HG02970 (cell line): Measurements from ENCODE around the gene SURF1.
"Not testable (repeated sequence)": the region's sequence is repeated elsewhere in the genome, so short reads cannot be mapped to it uniquely, and the experiment has no call there.

Experiments used
- ATAC-seq: cut with Tn5 transposase; IDR thresholded peaks from one replicate; pipeline ENCODE4 v1.9.1; 2021; ENCODE audit warnings: mild to moderate bottlenecking, moderate library complexity, moderate number of reproducible peaks; ENCODE audit not compliant: unreplicated experiment, low FRiP score

Gene SURF1

DNA sequence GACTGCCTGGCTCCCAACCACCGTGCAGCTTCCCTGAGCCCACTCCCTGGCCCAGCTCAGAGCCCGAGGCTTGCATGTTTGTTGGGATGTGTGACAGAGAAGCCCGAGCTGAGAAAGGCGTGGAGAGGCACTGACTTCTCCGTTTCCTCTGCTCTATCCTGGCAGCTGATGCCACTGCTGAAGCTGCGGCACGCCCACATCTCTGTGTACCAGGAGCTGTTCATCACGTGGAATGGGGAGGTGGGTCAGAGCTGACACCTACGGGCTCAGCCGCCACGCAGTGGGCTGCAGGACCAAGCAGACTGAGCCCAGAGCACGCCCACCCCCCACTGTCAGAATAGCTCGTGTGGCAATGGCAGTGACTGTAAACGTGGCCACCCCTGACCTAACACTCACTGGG is 29.2 kb upstream of the SURF1 start:
- ATAC-seq = no peak

DNA sequence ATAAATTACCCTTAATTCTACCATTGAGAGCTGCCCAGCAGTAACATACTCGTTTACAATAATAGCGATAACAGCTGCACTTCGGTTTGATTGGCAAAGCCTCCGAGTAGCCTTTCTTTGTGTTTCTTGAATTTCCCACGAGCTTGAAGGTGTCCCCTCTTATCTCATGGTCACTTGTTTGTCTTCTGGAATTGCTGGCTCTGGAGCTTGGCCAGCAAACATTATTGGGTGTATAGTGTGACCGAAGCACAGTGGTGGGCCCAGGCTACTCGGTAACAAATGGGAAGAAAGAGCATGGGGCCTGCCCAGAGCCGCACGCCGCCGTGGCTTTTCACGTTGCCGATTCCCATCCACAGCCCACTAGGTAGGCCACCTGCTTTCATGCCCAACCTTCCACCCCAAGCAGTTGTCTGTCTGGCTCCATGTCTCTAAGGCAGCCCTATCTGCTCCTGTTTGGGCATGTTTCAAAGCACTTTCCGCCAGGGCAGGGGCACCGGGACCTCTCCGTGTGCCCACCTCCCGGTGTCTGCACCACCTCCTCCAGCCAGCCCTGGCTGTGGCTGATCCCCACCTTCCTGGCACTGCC is 28.5 kb upstream of the SURF1 start:
- ATAC-seq = no peak

DNA sequence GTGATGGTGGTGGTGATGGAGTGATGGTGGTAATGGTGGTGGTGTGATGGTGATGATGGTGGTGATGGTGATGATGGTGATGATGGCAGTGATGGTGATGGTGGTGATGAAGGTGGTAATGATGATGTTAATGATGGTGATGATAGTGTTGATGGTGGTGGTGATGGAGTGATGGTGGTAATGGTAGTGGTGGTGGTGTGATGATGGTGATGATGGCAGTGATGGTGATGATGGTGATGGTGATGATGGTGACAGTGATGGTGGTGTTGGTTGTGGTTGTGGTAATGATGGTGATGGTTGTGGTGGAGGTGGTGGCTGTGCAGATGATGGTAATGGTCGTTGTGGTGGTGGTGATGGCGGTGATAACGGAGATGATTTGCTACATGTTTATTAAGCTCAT is 27.2 kb upstream of the SURF1 start:
- ATAC-seq = no peak

DNA sequence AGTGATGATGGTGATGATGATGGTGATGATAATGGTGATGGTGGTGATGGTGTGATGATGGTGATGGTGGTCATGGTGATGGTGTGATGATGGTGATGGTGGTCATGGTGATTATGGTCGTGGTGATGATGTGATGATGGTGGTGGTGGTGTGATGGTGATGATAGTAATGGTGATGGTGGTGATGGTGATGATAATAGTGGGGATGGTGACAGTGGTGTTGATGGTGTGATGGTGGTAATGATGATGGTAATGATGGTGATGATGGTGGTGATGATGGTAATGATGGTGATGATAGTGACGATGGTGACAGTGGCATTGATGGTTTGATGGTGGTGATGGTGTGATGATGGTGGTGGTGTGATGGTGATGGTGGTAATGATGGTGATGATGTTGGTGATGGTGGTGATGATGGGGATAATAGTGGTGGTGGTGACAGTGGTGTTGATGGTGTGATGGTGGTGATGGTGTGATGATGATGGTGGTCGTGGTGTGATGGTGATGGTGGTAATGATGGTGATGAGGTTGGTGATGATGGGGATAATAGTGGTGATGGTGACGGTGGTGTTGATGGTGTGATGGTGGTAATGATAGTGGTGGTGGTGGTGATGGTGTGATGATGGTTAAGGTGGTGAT is 26.3 kb upstream of the SURF1 start:
- no peak for ATAC-seq

DNA sequence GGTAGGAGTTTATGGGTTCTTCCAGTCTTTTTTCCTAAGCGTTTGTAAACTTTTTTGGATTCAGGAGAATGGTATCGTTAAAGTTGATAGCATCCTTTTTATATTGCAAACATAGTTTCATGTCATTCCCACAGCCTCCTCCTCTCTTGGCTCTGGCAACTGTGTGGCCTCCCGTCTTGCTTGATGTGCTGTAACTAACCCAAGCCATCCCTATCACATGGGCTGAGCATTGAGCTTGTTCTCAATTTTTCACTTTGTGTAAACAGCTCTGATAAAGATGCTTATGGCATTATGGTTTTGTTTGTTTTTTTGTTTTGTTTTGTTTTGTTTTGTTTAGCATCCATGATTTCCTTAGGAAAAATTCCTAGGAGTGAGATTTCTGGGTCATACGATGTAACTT is 24.4 kb upstream of the SURF1 start:
- ATAC-seq = no peak

DNA sequence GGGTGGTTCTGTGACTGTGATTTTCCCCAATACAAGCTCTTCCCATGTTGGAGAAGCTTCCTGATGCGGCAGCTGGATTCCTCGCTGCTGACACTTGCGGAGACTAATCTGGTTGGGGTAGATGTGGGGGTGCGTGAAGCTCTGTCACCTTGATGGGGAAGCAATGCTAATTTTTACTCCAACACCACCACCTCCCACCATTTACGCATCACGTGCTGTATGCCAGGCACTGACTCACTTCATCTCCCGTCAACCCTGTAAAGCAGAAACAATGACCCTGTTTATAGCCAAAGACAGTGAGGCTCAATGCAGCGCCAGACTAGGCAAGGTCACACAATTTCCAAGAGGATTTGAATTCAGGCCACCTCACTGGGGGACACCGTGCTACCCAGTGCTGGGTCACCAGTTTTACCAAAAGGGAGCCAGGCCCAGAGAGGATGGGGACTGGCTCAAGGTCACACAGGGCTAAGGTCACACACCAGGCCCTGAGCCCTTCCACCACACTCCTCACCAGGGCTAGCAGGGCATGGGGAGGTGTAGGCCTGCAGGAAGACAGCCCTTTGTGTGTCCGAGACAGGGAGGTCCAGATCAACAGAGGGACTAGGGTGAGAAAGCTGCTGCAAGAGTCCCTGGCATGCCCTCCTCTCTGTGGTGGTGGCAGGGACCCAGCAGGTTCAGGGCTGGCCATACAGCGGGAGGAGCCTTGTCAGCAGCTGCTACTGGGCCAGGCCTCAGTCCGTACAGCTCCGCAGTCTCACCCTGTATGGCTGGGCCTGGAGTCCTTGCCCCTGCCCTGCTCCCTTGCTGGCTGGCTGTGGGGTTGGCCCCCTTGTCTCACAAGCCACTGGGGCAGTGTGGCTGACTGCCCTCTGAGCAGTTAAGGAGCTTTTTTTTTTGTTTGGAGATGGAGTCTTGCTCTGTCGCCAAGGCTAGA is 23.1 kb upstream of the SURF1 start:
- no peak for ATAC-seq

DNA sequence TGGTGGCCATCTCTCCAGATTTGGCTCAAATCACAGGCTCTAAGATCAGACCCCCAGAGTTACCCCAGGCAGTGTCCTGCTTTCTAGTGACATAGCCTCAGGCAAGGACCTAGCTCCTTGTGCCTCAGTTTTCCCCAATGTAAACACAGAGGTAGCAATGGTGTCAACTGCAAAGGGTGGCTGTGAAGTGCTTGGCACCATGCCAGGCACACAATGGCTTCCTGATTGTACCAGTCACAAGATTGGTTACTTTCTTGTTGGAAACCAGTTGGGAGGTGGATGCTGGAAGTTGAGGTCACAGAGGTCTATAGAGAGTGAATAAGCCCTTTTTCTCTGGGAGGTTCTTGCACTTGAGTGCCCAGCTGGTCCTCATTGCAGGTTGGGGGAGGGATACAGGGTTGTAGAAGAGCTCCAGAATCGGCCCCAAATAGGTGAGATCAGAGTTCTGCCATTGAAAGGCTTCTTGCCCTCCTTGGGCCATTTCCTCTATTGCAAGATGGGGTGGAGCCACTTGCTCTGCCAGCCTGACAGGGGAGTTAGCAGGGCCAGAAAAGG is 22.2 kb upstream of the SURF1 start:
- ATAC-seq = no peak

DNA sequence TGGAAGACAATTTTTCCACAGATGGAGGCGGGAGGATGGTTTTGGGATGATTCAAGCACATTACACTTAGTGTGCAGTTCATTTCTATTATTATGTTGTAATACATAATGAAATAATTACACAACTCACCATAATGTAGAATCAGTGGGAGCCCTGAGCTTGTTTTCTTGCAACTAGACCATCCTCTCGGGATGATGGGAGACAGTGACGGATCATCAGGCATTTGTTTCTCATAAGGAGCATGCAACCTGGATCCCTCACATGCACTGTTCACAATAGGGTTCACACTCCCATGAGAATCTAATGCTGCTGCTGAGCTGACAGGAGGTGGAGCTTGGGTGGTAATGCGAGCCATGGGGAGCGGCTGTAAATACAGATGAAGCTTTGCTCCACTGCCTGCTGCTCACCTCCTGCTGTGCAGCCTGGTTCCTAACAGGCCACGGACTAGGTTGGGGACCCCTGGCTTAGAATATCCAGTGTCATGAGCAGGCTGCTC is 21.5 kb upstream of the SURF1 start:
- no peak for ATAC-seq

DNA sequence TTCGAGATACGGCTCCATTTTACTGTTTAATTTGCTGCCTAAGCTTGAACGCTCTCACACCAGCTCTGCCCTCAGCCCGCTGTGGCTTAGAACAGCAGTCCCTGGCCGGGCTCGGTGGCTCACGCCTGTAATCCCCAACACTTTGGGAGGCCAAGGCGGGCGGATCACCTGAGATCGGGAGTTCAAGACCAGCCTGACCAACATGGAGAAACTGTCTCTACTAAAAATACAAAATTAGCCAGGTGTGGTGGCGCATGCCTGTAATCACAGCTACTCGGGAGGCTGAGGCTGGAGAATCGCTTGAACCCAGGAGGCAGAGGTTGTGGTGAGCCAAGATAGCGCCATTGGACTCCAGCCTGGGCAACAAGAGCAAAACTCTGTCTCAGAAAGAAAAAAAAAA is 21.0 kb upstream of the SURF1 start:
- ATAC-seq = not testable (repeated sequence)

DNA sequence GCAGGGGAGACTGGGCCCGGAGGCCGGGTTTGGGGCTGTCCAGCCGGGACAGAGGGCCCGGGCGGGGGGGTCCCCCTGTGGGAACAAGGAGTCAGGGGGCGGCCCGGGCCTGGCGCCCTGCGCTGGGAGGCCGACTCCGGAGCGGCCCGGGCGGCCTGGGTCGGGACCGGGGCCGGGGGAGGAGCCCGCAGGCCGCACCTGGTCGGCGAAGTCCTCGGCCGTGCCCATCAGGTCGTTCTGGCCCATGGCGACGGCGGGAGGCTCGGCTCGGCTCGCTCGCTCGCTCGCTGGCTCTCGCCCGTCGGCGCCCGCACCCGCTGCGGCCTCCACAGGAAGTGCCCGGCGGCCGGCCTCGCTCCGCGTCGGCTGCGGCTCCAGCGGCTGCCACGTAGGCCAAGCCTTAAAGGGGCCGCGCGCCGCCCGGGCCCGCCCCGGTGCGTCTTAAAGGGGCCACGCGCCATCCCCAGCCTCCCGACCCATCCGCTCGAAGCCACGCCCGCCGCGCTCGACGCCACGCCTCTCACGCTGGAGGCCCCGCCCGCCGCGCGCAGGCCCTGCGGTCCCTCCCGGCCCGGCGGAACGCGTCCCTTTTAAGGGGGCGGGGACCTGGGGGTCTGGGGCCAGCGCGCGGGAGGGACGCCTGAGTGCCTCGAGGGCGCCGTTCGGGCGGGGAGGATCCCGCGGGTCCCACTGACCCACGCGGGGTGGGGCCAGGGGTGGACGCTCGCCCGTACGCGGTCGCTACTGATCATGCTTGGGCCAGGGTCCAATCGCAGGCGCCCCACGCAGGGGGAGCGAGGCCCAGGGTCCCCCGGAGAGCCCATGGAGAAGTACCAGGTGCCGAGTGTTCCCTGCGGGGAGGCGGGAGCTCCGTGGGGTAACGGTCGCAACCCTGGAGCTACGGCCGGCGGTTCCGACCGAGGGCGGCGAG is 19.7 kb upstream of the SURF1 start, which contains the start of the genes STKLD1 and SURF4:
TSS of gene STKLD1 (plus strand) at position 643 of the 931 bp plus-strand sequence. CDS start at position 751, 108 bp downstream.
TSS of gene SURF4 (minus strand) at position 337 of the 931 bp plus-strand sequence. CDS start at position 246, 91 bp downstream.
- peak; percentile 90 for ATAC-seq

DNA sequence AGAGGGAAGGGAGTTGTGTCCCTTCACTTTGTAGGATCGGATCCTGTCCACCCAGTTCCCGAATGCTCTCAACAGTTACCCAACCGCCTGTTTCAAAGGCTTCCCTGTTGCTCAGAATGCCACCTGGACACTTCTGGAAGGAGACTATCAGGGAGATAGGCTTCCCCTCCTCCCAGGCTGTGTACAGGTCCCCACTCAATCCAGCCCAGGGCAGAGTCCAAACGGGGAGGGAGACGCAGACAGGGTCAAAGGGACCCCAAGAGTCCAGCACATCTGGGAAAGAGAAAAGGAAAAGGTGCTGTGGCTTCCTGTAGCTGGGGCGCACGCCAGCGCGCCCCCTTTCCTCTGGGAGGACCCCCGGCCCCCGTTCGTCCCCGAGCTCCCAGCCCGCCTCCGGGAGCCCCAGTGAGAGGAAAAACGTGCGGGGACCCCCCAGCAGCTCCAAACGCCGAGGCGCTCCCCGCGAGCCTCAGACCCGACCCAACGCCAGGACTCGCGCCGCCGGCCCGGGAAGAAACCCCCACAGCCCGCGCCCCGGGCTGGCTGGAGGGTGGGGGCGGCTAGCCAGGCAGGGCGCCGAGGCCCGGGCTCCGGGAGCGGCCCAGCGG is 18.9 kb upstream of the SURF1 start:
- ATAC-seq = peak; percentile 16

DNA sequence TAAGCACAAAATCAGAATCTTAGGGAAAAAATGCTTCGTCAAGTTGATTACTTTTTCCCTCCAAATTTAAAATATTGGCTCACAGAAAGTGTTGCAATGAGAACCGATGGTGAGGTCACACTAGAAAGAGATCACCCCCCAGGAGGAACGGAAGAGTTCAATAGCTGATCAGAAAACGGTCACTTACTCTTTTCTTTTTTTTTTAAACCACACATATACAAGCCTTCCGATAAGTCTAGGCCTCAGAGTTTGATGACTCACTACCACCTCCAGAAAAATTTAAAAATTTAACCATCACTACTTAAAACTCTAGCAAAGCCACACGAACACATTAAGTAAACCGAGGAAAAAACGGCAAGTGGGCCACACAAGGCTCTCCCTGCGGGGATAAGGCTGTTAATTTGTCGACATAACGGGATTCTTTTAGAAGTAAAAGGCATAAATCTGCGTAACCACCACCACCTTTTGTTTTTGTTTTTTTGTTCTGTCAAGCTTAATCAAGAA is 18.4 kb upstream of the SURF1 start:
- ATAC-seq = no peak

DNA sequence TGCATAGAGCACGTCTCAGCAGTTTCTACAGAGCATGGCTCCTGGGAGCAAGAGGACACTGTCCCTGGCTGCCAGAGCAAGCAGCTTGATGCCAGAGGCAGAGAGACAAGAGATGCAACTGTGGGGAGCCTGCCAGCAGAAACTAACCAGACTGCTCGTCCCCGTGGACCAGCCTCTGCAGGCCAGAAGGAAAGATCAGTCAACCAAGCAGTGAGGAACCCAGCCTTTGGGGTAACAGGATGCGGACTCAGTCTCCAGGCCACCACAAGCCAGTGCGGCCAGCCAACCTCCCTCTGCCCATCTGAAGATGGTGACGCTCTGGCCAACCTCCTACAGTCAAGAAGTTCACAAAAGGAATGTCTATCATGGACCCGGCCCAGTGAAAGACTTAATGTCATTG is 15.9 kb upstream of the SURF1 start:
- ATAC-seq = no peak

DNA sequence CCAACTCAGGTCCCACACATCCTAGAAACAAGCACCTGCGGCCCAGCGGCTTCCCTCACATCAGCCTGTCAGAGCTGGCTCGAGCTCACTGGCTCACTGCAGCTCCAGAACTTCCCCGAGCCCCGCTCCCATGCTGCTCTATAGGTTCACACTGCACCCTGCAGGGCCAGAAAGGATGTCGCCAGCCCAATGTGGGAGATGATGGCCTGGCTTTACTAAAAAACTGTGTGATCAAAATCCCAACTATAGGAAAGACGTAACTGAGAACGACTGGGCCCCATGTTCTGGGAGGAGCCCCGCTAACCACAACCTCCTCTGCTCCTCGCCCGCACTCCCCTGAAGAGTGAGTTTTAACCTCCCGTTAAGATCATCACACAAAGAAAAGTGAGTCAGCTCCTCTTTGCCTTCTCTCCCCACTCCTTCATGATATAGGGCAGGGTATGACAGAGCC is 15.0 kb upstream of the SURF1 start:
- no peak for ATAC-seq

DNA sequence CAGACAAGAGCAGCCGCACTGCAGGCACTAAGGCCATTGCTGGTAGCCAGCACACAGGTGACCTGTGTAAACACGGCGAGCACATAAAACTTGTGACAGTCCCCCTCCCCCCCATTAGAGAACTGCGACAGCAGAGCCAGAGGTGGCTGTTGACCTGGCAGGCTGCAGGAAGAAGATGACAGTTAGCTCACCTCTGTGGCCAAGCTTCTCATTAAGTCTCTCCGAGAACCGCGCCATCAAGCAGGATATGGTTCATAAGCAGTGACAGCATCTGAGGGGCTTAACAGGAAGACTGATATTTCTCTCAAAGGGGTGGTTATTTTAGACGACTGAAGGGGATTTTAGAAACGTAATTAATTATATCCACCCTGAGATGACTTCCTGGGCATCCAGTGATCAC is 14.4 kb upstream of the SURF1 start:
- no peak for ATAC-seq

DNA sequence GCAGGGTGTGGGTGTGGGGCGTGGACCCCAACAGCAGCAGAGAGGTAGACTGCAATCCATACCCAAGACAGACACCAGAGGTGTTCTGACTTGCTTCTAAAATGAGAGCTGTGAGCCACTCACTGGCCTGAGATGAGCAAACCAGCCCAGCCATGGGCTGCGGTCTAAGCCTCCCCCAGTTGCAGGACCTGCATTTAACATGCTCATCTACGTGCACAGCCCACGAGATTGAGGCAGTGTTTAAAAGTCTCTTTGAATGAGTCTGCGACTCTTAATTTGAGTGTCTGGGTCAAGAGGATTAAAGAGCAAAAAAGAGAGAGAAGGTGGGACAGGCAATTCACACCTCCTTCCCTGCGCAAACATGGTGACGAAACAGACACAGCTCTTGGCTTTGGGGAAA is 13.6 kb upstream of the SURF1 start:
- ATAC-seq = no peak

DNA sequence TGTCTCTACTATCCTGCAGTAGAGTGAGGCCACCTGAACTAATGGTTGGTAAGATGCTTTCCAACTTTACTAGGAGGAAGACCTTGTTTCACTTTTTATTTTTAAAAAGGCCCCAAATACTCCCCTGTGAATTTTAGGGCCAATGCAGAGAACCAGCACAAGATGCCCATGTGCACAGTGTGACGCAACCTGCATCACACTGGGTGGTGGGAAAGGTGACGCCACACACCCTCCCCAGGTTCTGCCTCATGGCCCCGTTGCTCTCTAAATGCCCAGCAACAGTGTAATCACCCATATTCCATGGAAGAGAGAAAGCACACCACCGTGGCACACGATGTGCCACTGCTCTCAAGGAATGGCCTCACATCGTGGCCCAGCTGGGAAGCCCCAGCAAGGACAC is 13.1 kb upstream of the SURF1 start:
- ATAC-seq = no peak

DNA sequence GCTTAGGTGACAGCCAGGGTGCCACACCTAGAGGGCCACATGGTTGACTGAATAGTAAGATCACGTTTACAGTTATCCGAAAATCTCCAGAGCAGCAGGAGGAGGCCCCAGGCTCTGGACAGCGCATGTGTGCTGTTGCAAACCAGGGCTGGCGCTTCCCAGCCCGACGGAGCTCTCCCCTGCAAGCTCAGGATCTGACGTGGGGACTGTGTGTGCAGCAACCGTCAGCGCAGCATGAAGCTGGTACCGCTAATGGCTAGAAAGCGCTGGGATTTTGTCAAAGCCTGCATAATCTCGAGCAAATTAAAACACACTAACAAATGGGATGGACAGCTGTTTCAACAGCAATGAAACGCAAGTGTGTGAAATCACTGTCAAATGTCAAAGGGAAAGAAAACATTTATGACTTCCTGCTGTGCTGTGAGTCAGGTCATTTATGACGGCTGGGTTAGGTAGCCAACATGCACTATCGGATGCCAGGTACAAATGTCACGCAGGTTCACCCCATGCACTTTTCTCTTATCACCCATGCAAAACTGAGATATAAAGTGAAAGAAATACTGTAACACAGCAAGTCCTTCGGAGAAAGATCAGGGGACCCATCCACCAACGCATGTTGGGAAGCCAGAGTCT is 12.1 kb upstream of the SURF1 start:
- ATAC-seq = no peak

DNA sequence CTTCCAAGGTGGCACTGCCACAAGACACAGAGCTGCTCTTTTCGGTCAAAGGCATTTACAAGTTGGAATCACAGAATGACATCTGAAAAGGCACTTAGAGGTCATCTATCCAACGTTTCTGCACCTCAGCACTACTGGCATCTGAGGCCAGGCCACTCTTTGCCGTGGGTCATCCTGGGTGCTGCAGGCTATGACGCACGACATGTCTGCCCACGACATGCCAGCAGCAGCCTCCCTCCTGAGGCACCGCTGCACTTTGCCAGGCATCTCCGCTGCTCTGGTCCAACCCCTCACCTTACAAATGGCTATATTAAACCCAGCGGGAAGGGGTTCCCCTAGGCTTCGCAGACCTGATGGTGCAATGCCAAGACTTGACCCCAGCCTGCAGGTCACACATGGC is 11.5 kb upstream of the SURF1 start:
- no peak for ATAC-seq
